MCF 10A (cell line): ENCODE measurements around the gene BPIFA2. TPM values are rescaled to one million over a fixed set of nuclear protein-coding genes. Genes with fewer than 3 reads are reported as not detected.

Source experiments
- BruUV-seq: library from RNA; stranded (reverse); fragments of 400-500 nt; replicated peaks from 2 replicates; lab custom pipeline; 2021; lab: Mats Ljungman, UMichigan
- CTCF ChIA-PET: fragments of 300-600 bp; sonication (Branson Sonifier 250); formaldehyde crosslinking; extraction: SDS; loops from one replicate; lab custom pipeline; 2021; ENCODE audit warnings: antibody characterized with exemption, inconsistent platforms; lab: Yijun Ruan, JAX
- POLR2A ChIA-PET: fragments of 300-600, 350-650 bp; sonication (Branson Sonifier 250); formaldehyde crosslinking; extraction: SDS; loops from one replicate; lab custom pipeline; 2020; ENCODE audit warnings: antibody characterized with exemption, inconsistent platforms; lab: Yijun Ruan, JAX
- DNase-seq: peaks from one replicate; pipeline ENCODE4 v3.0.0-alpha.2; 2018; ENCODE audit not compliant: unreplicated experiment
- H3K27ac Mint-ChIP-seq: one replicate; pipeline ENCODE4 v1.8.0; 2022; ENCODE audit warnings: mild to moderate bottlenecking, low read depth, mixed read lengths; ENCODE audit not compliant: unreplicated experiment
- H3K27me3 Mint-ChIP-seq: one replicate; pipeline ENCODE4 v1.8.0; 2022; ENCODE audit warnings: mixed read lengths; ENCODE audit not compliant: insufficient read depth, unreplicated experiment
- H3K36me3 Mint-ChIP-seq: one replicate; pipeline ENCODE4 v1.8.0; 2022; ENCODE audit warnings: mild to moderate bottlenecking, moderate library complexity, mixed read lengths; ENCODE audit not compliant: insufficient read depth, unreplicated experiment
- H3K4me1 Mint-ChIP-seq: one replicate; pipeline ENCODE4 v1.8.0; 2022; ENCODE audit warnings: mixed read lengths; ENCODE audit not compliant: insufficient read depth, unreplicated experiment
- H3K4me3 Mint-ChIP-seq: one replicate; pipeline ENCODE4 v1.8.0; 2022; ENCODE audit warnings: mild to moderate bottlenecking, moderate library complexity, mixed read lengths; ENCODE audit not compliant: unreplicated experiment
- H3K9me3 Mint-ChIP-seq: one replicate; pipeline ENCODE4 v1.8.0; 2022; ENCODE audit warnings: mixed read lengths; ENCODE audit not compliant: unreplicated experiment
- CTCF ChIP-seq: fragments of 200-600 bp; IDR thresholded peaks from one replicate; pipeline ENCODE4 v1.8.0; 2022; ENCODE audit warnings: antibody characterized with exemption, mild to moderate bottlenecking; ENCODE audit not compliant: unreplicated experiment
- intact Hi-C: fragments of 100-400 bp; cut with micrococcal nuclease; formaldehyde crosslinking; loops from 2 replicates; pipeline ENCODE4 v1.14.1; 2022
- total RNA-seq: library from RNA; stranded (reverse); gene quantifications from 2 replicates; pipeline ENCODE4 v1.2.3, GENCODE V29; 2022

Gene BPIFA2
- total RNA-seq, 1 experiment from 2014 or later = not detected

DNA sequence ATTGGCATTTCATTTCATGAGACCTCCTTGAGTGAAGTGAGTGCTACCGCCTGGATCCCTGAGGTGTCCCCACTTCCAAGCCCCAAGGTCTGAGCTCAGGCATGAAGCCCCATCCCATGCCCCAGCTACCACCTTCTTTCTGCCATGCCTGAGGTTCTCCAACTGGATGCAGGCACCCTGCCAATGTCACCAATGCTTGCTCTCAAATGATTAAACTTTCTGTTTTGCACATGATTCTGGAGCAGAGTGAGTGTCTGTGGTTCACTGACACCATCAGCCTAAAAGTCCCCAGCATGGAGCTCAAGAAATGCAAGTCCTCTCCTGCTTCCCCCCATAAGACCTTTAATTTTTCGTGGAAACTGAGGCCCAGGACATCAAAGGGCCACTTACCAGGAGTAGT lies 43.7 kb upstream of the BPIFA2 start:
- peaks cover 6% of the 10 kb centered on the region for H3K9me3 Mint-ChIP-seq
- BruUV-seq = no TSS peak
- CTCF ChIA-PET = interaction anchor here (1.0 kb wide), 1 partner anchor 88 kb away, joined by 3 read pairs; no protein-coding TSS in a partner anchor
- intact Hi-C loops = no loop called here
- POLR2A ChIA-PET = interaction anchor here (0.6 kb wide), 1 partner anchor 48 kb away, joined by 3 read pairs; no protein-coding TSS in a partner anchor
- DNase-seq = no peak
- H3K36me3 Mint-ChIP-seq = no peaks in the 10 kb centered on the region
- no peak overlapping the region for H3K27ac Mint-ChIP-seq
- H3K27me3 Mint-ChIP-seq = peaks cover 43% of the 10 kb centered on the region
- H3K4me3 Mint-ChIP-seq = no peak overlapping the region
- no peak for TF ChIP-seq CTCF
- peaks cover 6% of the 10 kb centered on the region for H3K4me1 Mint-ChIP-seq

GRCh38 chr20:33124994-33125393 lies 43.0 kb upstream of the BPIFA2 start:
- no peaks in the 10 kb centered on the region for H3K36me3 Mint-ChIP-seq
- ChIA-PET CTCF (interaction anchor here (1.0 kb wide), 1 partner anchor 87 kb away, joined by 3 read pairs; no protein-coding TSS in a partner anchor), POLR2A (interaction anchor here (0.6 kb wide), 1 partner anchor 115 kb away, joined by 3 read pairs; no protein-coding TSS in a partner anchor)
- intact Hi-C loops = no loop called here
- BruUV-seq = no TSS peak
- H3K9me3 Mint-ChIP-seq = peaks cover 6% of the 10 kb centered on the region
- H3K4me1 Mint-ChIP-seq = peaks cover 6% of the 10 kb centered on the region
- no peak for DNase-seq
- no peak for TF ChIP-seq CTCF
- H3K27ac Mint-ChIP-seq = no peak overlapping the region
- no peak overlapping the region for H3K4me3 Mint-ChIP-seq
- H3K27me3 Mint-ChIP-seq = peaks cover 51% of the 10 kb centered on the region

- Mint-ChIP-seq H3K27ac (no peak overlapping the region), H3K4me1 (no peaks in the 10 kb centered on the region), H3K27me3 (peaks cover 52% of the 10 kb centered on the region), H3K4me3 (no peak overlapping the region), H3K36me3 (no peaks in the 10 kb centered on the region), H3K9me3 (peaks cover 6% of the 10 kb centered on the region)
- DNase-seq = no peak
- POLR2A ChIA-PET = no interaction called here
- no peak for TF ChIP-seq CTCF
- CTCF ChIA-PET = interaction anchor here (1.6 kb wide), 1 partner anchor 29 kb away, joined by 4 read pairs; no protein-coding TSS in a partner anchor
- no TSS peak for BruUV-seq
- intact Hi-C loops = no loop called here
These were observed 42.0 kb upstream of the BPIFA2 start for GRCh38 chr20:33125983-33126382.

GRCh38 chr20:33127422-33128097 lies 40.4 kb upstream of the BPIFA2 start:
- no peak for TF ChIP-seq CTCF
- H3K9me3 Mint-ChIP-seq = peaks cover 6% of the 10 kb centered on the region
- POLR2A ChIA-PET = no interaction called here

More at GRCh38 chr20:33127422-33128097, 40.4 kb upstream of the BPIFA2 start:
- H3K4me3 Mint-ChIP-seq = no peak overlapping the region
- H3K27me3 Mint-ChIP-seq = peaks cover 52% of the 10 kb centered on the region
- H3K36me3 Mint-ChIP-seq = no peaks in the 10 kb centered on the region
- no peak overlapping the region for H3K27ac Mint-ChIP-seq
- intact Hi-C loops = no loop called here
- CTCF ChIA-PET = interaction anchor here (0.6 to 1.6 kb wide), 2 partner anchors 31 to 542 kb away, joined by 3 to 4 read pairs; no protein-coding TSS in a partner anchor
- no TSS peak for BruUV-seq
- H3K4me1 Mint-ChIP-seq = no peaks in the 10 kb centered on the region
- DNase-seq = no peak
